ENCODE data around the gene LARP4B. TPM values are rescaled to one million over a fixed set of nuclear protein-coding genes. Genes with fewer than 3 reads are reported as not detected.

The LARP4B gene
- total and polyA plus RNA-seq, 2 donors from 2014 or later: 12.9 to 96.6 TPM

- Histone ChIP-seq H3K4me1 (ENCODE audit: control insufficient read depth in 2 of 3, insufficient read depth in 2 of 3, low read depth in 1 of 3, low read length in 3 of 3) (no peaks in the 10 kb centered on the region), H3K9ac (ENCODE audit: low read length in 3 of 3) (no peak overlapping the region), H3K27ac (ENCODE audit: low read depth in 2 of 2, low read length in 2 of 2) (no peak overlapping the region), H3K36me3 (ENCODE audit: control insufficient read depth in 2 of 3, insufficient read depth in 3 of 3, low read length in 3 of 3) (peaks cover 14 to 73% (median 57%) of the 10 kb centered on the region in 3 donors), H3K4me3 (ENCODE audit: low read length in 3 of 3) (no peak overlapping the region), H3K9me3 (ENCODE audit: control insufficient read depth in 2 of 3, insufficient read depth in 1 of 3, low read length in 3 of 3) (no peaks in the 10 kb centered on the region), H3K27me3 (ENCODE audit: control insufficient read depth, insufficient read depth, low read length) (no peaks in the 10 kb centered on the region)
- FAIRE-seq: no peak
- no peak for TF ChIP-seq CTCF (IDR thresholded peaks at IDR 0.05; ENCODE audit: borderline replicate concordance, extremely low read depth, insufficient read depth)
- no peak for DNase-seq
- intact Hi-C loops (cut with DNase I): no loop called here
Measured at GRCh38 chr10:822661-823367, 108.7 kb downstream of the LARP4B start.

- Histone ChIP-seq H3K4me3 (ENCODE audit: low read length in 3 of 3) (no peak overlapping the region), H3K36me3 (ENCODE audit: control insufficient read depth in 2 of 3, insufficient read depth in 3 of 3, low read length in 3 of 3) (peaks cover 15 to 77% (median 62%) of the 10 kb centered on the region in 3 donors), H3K4me1 (ENCODE audit: control insufficient read depth in 2 of 3, insufficient read depth in 2 of 3, low read depth in 1 of 3, low read length in 3 of 3) (no peaks in the 10 kb centered on the region), H3K27me3 (ENCODE audit: control insufficient read depth, insufficient read depth, low read length) (no peaks in the 10 kb centered on the region), H3K9me3 (ENCODE audit: control insufficient read depth in 2 of 3, insufficient read depth in 1 of 3, low read length in 3 of 3) (no peaks in the 10 kb centered on the region), H3K9ac (ENCODE audit: low read length in 3 of 3) (no peak overlapping the region), H3K27ac (ENCODE audit: low read depth in 2 of 2, low read length in 2 of 2) (no peak overlapping the region)
- FAIRE-seq: no peak
- intact Hi-C loops (cut with DNase I): no loop called here
- no peak for TF ChIP-seq CTCF (IDR thresholded peaks at IDR 0.05; ENCODE audit: borderline replicate concordance, extremely low read depth, insufficient read depth)
- no peak for DNase-seq
Measured at GRCh38 chr10:822197-822596, 109.3 kb downstream of the LARP4B start.

GRCh38 chr10:821322-821721 is 110.2 kb downstream of the LARP4B start:
- Histone ChIP-seq H3K36me3 (ENCODE audit: control insufficient read depth in 2 of 3, insufficient read depth in 3 of 3, low read length in 3 of 3) (peaks cover 15 to 86% (median 68%) of the 10 kb centered on the region in 3 donors), H3K9me3 (ENCODE audit: control insufficient read depth in 2 of 3, insufficient read depth in 1 of 3, low read length in 3 of 3) (no peaks in the 10 kb centered on the region), H3K27me3 (ENCODE audit: control insufficient read depth, insufficient read depth, low read length) (no peaks in the 10 kb centered on the region), H3K4me1 (ENCODE audit: control insufficient read depth in 2 of 3, insufficient read depth in 2 of 3, low read depth in 1 of 3, low read length in 3 of 3) (no peaks in the 10 kb centered on the region), H3K9ac (ENCODE audit: low read length in 3 of 3) (no peak overlapping the region), H3K27ac (ENCODE audit: low read depth in 2 of 2, low read length in 2 of 2) (no peak overlapping the region), H3K4me3 (ENCODE audit: low read length in 3 of 3) (no peak overlapping the region)
- intact Hi-C loops (cut with DNase I): no loop called here
- no peak for TF ChIP-seq CTCF (IDR thresholded peaks at IDR 0.05; ENCODE audit: borderline replicate concordance, extremely low read depth, insufficient read depth)
- DNase-seq (no peak), FAIRE-seq (no peak)

Measured in kidney (tissue), 14 donors.